GM12875 (cell line): ENCODE data around the gene C3orf22.

Experiments used
- H3K4me3 ChIP-seq: one replicate; pipeline ENCODE4 v1.5.1; 2011; ENCODE audit warnings: low read depth, low read length, control low read depth
- CTCF ChIP-seq: IDR thresholded peaks from 2 replicates; pipeline ENCODE4 v1.5.1; 2011; ENCODE audit warnings: low read depth, mild to moderate bottlenecking, control low read depth, inconsistent platforms, low read length, moderate library complexity, borderline replicate concordance; ENCODE audit not compliant: insufficient read depth

Gene C3orf22

DNA sequence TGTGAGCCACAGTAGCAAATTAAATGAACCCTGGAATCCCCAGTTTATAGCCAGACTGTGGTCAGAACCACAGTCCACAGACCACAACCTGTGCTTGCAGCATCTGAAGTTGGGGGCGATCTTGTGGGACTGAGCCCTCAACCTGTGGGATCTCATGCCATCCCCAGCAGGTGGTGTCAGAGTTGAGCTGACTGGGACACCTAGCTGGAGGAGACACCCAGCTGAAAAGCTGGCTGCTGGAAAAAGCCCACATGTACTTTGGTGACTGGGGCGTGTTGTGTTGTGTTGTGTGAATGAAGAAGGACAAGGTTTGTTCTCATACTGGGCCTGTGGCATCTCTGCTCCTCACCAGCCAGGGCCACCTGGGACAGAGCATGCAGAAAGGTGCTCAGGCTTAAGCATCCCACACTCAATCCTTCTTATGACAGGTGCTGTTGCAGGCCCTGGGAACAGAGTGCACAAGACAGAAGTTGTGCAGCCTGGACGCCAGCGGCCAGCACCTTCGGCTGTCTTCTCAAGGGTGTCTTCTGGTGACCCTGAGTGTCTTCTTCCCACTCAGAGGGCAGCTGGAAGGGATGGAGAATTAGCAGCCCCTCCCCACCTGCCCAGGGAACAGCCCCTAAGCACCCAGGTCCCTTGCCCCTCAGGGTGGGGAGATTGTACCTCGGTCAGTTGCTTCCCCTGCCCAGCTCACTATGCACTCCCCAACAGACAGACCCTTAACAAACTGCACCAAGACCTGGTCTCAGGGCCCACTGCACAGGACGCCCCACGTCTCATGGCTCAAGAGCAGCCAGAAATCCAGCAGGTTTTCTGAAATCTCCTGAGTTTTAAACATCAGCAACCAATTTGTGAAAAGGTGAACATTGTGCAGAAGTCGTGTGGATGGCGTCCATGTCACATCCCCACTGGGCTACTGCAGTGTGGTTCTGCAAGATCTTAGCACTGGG is 39.0 kb downstream of the C3orf22 start:
- no peak overlapping the region for H3K4me3 ChIP-seq
- no peak for TF ChIP-seq CTCF

- no peak for TF ChIP-seq CTCF
- H3K4me3 ChIP-seq = no peak overlapping the region
Observed at GRCh38 chr3:126518779-126519177, 40.0 kb downstream of the C3orf22 start.

DNA sequence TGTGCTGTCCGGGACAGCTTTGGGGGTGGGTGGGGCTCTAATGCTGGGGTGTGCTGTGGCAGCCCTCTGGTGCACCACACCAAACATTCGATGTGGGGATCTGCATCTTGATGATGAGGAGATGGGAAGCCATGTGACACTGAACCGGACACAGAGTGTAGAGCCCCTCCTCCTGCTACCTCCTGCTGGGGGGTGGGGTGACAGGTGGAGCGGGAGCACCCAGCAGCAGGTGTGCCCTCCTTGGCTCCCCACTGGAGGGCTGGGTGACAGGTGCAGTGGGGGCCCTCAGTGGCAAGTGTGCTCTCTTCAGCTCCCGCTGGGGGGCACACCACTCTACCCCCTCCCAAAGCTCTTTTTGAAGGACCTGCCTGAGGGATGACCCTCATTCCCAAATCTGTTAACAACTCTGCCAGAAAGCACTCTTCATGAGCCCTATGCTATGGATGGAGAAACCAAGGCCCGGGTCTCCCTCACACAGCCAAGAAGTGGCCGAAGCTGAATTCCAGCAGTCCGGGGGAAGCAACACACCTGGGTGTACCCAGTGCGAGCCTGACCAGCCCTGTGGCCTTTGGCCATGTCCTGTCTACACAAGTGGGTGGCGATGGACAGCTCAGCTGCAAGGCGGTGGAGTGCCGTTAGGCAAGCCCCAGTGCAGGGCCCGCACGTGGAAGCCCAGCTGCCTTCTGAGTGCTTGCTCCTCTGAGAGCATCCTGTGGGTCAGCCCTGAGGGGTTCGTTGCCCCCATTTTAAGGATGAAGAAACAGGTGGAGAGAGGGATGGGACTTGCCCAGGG is 40.5 kb downstream of the C3orf22 start:
- H3K4me3 ChIP-seq = no peak overlapping the region
- no peak for TF ChIP-seq CTCF

DNA sequence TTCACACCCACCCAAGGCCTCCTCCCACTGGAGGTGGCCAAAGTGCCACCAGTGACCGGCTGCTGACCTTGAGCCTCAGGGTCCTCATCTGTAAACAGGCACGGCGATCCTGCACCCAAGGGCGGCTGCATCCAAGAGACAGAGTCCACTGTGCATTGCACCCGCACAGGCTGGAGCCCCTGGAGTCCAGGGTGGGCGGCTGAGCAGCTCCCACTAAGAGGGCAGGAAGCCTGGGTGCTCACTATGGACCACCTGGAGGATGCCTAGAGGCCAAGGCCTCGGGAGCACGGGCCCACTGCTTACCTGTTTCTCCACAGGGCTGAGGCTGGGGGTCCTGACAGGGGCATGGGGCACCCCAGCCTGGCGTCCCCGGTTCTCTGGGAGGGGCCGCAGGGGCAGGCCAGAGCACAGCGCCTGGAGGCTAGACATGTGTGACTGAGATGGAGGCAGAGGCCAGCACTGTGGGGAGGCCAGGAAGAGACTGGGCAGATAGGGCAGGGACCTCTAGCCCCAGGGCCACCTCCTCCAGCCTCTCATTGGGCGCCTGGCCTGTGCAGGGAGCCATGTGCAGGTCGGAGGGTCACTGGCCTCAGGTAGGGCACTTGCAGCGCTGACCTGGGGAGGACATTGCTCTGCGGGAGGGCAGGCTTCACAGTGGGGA is 41.3 kb downstream of the C3orf22 start, which contains the start of gene UROC1:
TSS of gene UROC1 (minus strand) at position 483 of the 661 bp plus-strand sequence. CDS start at position 429, 54 bp downstream.
- no peak within 1 kb of the TSS for H3K4me3 ChIP-seq
- TF ChIP-seq CTCF = no peak

- H3K4me3 ChIP-seq = no peak overlapping the region
- no peak for TF ChIP-seq CTCF
Observed at GRCh38 chr3:126516936-126517290, 41.8 kb downstream of the C3orf22 start.

DNA sequence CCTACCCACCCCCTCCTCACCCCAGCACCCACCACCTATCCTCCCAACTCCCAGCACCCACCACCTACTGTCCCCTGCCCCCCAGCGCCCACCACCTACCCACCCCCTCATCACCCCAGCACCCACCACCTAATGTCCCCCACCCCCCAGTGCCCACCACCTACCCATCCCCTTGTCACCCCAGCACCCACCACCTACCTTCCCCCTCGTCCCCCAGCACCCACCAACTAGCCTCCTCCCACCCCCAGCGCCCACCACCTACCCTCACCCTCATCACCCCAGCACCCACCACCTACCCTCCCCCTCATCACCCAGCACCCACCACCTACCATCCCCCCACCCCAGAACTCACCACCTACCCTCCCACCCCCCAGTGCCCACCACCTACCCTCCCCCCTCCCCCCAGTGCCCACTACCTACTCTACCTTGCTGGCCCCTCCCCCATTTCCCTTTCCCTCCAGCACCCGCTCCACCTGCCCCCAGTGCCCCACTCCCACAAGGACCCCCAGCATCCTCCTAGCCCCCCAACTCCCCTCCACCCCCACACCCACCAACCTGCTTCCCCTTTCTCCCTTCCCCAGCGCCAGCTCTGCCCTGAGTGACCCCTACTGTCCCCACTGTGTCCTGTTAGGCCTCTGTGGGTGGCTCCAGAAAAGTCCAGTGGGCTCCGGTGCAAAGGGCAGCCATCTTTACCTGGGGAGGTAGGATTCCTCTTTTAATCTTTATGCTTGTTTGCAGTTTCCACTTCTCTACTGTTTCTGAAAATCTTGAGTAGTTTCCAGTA is 42.4 kb downstream of the C3orf22 start:
- no peak overlapping the region for H3K4me3 ChIP-seq
- TF ChIP-seq CTCF = no peak
